GM12872 (cell line): ENCODE results near the gene PLCB1.

Experiments used
- TF ChIP-seq, protein P1 (sequence below): IDR thresholded peaks from 3 replicates; pipeline ENCODE4 v1.5.1; 2011; ENCODE audit warnings: low read depth, mild to moderate bottlenecking, low read length, moderate library complexity; ENCODE audit not compliant: insufficient read depth

The PLCB1 gene

GRCh38 chr20:8414586-8415274, 282.7 kb downstream of the PLCB1 start:
- TF ChIP-seq, protein P1, sequence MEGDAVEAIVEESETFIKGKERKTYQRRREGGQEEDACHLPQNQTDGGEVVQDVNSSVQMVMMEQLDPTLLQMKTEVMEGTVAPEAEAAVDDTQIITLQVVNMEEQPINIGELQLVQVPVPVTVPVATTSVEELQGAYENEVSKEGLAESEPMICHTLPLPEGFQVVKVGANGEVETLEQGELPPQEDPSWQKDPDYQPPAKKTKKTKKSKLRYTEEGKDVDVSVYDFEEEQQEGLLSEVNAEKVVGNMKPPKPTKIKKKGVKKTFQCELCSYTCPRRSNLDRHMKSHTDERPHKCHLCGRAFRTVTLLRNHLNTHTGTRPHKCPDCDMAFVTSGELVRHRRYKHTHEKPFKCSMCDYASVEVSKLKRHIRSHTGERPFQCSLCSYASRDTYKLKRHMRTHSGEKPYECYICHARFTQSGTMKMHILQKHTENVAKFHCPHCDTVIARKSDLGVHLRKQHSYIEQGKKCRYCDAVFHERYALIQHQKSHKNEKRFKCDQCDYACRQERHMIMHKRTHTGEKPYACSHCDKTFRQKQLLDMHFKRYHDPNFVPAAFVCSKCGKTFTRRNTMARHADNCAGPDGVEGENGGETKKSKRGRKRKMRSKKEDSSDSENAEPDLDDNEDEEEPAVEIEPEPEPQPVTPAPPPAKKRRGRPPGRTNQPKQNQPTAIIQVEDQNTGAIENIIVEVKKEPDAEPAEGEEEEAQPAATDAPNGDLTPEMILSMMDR = no peak

DNA sequence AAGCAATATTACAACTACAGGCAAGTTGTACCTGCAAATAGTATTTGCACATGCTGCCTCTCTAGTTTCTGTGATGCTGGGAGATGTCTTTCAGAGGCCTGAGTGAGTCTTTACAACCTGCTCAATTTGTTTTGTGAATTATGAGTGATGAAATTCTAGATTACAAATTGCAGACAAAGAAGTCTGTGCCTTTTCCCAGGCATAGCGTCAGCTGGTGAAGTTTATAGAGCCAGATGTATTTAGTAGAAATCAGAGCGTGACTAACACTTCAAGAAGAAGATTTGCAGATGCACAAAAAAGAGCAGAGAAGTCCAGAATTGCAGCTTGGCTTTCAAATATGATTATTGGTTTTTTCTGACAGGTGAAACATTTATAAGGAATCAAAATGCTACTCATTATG, 289.9 kb downstream of the PLCB1 start:
- TF ChIP-seq, protein P1 = no peak

DNA sequence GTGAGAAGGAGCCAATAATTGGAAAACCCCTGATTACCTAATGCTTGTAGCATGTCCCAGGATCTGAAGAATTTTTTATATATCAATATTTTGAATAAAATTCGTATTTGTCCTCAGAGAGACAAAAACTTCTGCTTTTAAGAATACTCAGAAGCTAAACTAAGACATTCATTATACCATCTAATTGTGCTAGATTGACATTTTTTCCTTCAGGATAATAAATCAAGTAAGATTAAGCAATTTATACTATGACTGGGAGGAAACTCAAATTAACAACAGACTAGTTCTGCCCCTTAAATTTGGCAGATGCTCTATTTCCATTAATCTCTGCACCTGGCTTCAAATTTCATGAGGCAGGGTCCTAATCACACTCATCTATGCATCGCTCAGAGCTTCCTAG, 291.4 kb downstream of the PLCB1 start:
- TF ChIP-seq, protein P1 = no peak

- TF ChIP-seq, protein P1 = no peak
Observed at GRCh38 chr20:8424010-8424409, 291.9 kb downstream of the PLCB1 start.

DNA sequence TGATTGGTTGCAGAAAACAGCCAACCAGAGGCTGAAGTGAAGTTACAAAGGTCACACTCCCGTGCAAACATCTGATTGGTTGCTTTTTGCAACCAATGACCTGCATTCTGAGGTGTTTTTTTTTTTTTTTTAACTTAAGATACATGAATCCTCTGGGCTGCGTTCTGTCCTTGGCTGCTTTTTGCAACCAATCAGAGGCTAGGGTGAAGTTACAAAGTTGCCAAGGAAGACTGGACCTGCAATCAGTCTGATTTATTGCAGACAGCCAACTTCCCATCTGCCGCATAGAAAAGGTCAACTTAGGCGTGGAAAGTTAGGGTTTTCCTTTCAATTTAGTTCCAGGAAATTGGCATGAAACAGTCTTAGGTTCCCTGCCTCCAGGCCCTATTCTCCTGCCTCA, 292.9 kb downstream of the PLCB1 start:
- TF ChIP-seq, protein P1 = no peak

DNA sequence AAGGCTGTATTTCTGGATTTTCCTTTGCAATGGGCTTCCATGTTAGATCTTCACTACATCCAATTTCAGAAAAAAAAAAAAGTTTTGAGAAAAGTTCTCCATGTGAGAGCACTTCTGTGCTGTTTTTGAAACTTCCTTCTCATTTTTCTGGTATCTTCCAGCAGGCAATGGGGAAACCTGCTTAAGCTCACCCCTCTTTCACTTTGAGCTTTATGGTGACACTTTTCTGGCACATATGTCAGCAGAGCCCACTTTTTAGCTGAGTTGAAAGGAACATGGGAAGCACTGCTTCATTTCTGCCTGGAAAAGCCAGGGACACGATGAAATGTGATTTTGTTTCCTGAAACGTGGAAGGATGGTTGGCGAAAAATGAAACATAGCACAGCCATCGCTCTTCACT, 293.7 kb downstream of the PLCB1 start:
- TF ChIP-seq, protein P1 = no peak

DNA sequence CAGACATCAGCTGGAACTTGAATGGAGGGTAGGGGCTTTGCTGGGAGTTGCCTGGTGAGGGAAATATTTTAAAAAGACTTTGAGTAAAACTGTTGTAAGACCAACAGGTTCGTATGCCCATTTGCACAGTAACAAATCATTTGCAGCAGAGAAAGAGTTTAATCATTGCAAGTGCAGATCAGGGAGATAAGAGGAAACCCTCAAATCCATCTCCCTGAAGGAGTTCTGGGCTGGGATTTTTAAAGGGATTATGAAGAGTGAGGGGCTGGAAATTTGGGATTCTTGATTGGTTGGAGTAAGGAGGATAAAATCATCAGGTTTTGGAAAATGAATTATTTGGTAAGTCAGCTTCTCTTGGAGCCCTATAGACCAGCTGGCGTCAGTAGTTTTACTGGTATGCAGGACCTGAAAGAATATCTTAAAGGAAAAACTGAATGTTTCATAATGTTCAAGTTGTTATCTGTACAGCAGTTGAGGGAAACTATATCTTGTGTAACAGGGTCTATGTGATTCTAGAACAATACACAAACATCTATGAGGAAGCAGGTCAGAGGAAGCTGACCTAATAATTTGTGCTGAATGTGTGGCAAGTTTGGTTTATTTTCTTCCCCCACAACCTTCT, 295.5 kb downstream of the PLCB1 start:
- TF ChIP-seq, protein P1 = no peak
